Neural crest cell (in vitro differentiated cells): ENCODE results near the gene ATP6V1A. TPM values are rescaled to one million over a fixed set of nuclear protein-coding genes. Genes with fewer than 3 reads are reported as not detected.
A peak's percentile ranks its signal among the peaks of the same experiment; 100 is the strongest.

ENCODE experiments used
- DNase-seq: peaks from one replicate; pipeline ENCODE4 v3.0.0; 2021; ENCODE audit warnings: low read depth, mixed read lengths, low spot score
- H3K27ac Mint-ChIP-seq: one replicate; pipeline ENCODE4 v1.8.0; 2021; ENCODE audit warnings: mild to moderate bottlenecking, mixed read lengths; ENCODE audit not compliant: unreplicated experiment
- H3K27me3 Mint-ChIP-seq: 2 replicates; pipeline ENCODE4 v1.8.0; 2021; ENCODE audit warnings: low read depth, mild to moderate bottlenecking, mixed read lengths
- H3K36me3 Mint-ChIP-seq: 2 replicates; pipeline ENCODE4 v1.8.0; 2021; ENCODE audit warnings: low read depth, mild to moderate bottlenecking, mixed read lengths
- H3K4me1 Mint-ChIP-seq: 2 replicates; pipeline ENCODE4 v1.8.0; 2021; ENCODE audit warnings: mixed read lengths
- H3K4me3 Mint-ChIP-seq: one replicate; pipeline ENCODE4 v1.8.0; 2021; ENCODE audit warnings: mild to moderate bottlenecking, mixed read lengths
- H3K9me3 Mint-ChIP-seq: 2 replicates; pipeline ENCODE4 v1.8.0; 2021; ENCODE audit warnings: mixed read lengths
- CTCF ChIP-seq: fragments of 200-600 bp; sonication (generic); conservative IDR thresholded peaks from 2 replicates; pipeline ENCODE4 v1.5.0; 2021; ENCODE audit warnings: antibody characterized with exemption, mild to moderate bottlenecking
- total RNA-seq: library from RNA; stranded (reverse); gene quantifications from 2 replicates; pipeline ENCODE4 v1.2.1, GENCODE V29; 2021

The ATP6V1A gene
- total RNA-seq, 1 donor from 2014 or later, result 58.1 TPM

DNA sequence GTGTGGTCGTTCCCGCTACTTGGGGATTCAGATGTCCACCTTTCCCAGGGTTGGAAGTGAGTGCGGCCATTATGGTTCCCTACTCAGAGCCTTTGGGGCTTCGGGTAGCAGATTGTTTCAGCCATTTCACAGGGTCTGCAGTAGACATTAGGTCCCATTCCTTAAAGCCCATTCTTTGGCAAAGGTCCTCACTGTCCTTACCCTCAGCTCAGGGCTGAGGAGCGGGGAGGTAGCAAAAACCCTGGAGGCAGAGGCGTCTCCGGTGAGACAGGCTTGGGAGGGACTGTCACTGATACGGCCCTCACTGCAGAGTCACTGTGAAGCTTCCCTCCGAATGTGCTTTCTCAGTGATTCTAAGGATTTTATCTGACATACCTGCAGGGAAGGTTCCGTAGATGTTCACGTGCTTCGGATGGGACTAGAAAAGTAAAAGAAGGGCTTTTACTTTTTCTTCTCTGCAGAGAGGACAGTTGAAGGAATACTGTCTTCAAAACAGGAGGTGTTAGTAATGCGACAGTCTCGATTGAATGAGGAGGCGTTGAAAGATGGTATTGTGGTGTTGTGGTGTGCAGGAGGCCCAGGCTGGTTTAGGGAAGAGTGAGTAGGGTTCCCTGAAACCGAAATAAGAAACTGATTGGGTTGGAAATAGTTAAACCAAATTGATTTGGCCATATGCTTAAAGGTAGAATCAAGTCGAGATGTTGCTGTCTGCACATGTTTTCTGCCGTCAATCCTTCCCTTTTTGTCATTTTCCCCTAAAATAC is 630 bp downstream of the ATP6V1A start:
- DNase-seq, result no peak
- peak overlapping the region; percentile 100 for H3K27ac Mint-ChIP-seq
- no peaks in the 10 kb centered on the region for H3K27me3 Mint-ChIP-seq
- H3K36me3 Mint-ChIP-seq, result no peaks in the 10 kb centered on the region
- no peaks in the 10 kb centered on the region for H3K9me3 Mint-ChIP-seq
- no peak for TF ChIP-seq CTCF
- peaks cover 49% of the 10 kb centered on the region for H3K4me1 Mint-ChIP-seq
- peak overlapping the region; percentile 97 for H3K4me3 Mint-ChIP-seq

GRCh38 chr3:113751141-113751540 is 4.3 kb downstream of the ATP6V1A start:
- no peak for DNase-seq

GRCh38 chr3:113753376-113753985 is 6.6 kb downstream of the ATP6V1A start:
- no peak overlapping the region for H3K4me3 Mint-ChIP-seq
- peaks cover 3% of the 10 kb centered on the region for H3K9me3 Mint-ChIP-seq
- DNase-seq, result no peak
- TF ChIP-seq CTCF, result no peak
- H3K4me1 Mint-ChIP-seq, result peaks cover 15% of the 10 kb centered on the region
- H3K36me3 Mint-ChIP-seq, result peaks cover 3% of the 10 kb centered on the region
- H3K27me3 Mint-ChIP-seq, result no peaks in the 10 kb centered on the region
- H3K27ac Mint-ChIP-seq, result no peak overlapping the region

More at GRCh38 chr3:113751141-113751540, 4.3 kb downstream of the ATP6V1A start:
- Mint-ChIP-seq H3K4me1 (peaks cover 29% of the 10 kb centered on the region), H3K9me3 (no peaks in the 10 kb centered on the region), H3K4me3 (no peak overlapping the region), H3K27me3 (no peaks in the 10 kb centered on the region), H3K36me3 (no peaks in the 10 kb centered on the region), H3K27ac (no peak overlapping the region)
- no peak for TF ChIP-seq CTCF

DNA sequence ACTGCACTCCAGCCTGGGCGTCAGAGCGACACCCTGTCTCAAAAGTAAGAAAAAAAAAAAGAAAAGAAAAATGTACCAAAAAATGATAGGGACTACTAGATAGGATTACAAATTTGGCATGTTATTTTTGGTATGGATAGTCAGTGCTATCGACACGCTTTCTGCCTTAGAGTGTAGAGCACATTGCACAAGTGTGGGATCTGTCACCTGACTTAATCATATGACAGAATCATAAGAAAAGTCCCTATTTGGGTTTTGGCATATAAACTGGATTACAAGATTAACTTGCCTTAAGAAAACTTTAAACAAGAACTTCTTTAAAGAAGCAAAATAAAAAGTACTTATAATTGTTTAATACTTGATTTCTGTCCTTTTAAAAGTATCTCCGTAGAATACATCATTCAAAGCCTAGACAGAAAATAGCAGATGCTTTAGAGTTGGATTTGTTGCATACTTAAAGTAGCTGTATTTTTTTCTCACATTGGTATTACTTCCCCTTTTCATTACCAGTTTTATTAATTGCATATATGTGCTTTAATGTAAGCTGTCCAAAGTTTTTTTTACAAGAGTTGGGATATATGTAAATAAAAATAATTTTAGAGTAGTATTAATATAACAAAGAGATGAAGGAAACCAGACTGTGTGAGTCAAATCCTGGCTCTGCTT is 7.8 kb downstream of the ATP6V1A start:
- peaks cover 8% of the 10 kb centered on the region for H3K36me3 Mint-ChIP-seq
- no peaks in the 10 kb centered on the region for H3K27me3 Mint-ChIP-seq
- H3K27ac Mint-ChIP-seq, result no peak overlapping the region
- no peak for TF ChIP-seq CTCF
- peaks cover 6% of the 10 kb centered on the region for H3K9me3 Mint-ChIP-seq
- peaks cover 10% of the 10 kb centered on the region for H3K4me1 Mint-ChIP-seq
- no peak overlapping the region for H3K4me3 Mint-ChIP-seq
- DNase-seq, result no peak

DNA sequence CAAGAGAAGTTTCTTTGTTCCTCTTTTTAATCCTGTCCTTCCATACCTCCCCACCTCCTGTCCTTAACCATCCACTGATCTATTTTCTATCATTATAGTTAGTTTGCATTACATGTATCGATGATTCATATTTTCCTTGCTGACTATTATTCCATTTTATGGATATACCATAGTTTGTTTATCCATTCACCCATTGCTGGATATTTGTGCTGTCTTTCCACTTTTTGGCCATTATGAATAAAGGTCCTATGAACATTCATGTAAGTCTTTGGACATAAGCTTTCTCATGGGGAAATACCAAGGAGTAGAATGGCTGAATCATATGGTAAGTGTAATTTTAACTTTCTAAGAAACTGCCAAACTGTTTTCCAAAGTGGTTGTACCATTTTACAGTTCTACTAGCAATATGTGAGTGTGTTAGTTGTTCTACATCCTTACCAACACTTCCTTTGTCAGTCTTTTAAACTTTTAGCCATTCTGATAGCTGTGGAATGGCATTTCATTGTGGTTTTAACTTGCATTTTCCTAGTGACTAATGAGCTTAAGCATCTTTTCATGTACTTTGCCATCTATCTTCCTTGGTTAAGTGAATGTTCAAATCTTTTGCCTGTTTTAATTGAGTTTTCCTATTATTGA is 11.7 kb downstream of the ATP6V1A start:
- Mint-ChIP-seq H3K36me3 (peaks cover 8% of the 10 kb centered on the region), H3K27me3 (no peaks in the 10 kb centered on the region), H3K9me3 (peaks cover 6% of the 10 kb centered on the region), H3K4me3 (no peak overlapping the region), H3K27ac (peak overlapping the region; percentile 2), H3K4me1 (peaks cover 2% of the 10 kb centered on the region)
- no peak for DNase-seq
- TF ChIP-seq CTCF, result no peak
